ENCODE measurements around the gene ZNF282. TPM values are rescaled to one million over a fixed set of nuclear protein-coding genes. Genes with fewer than 3 reads are reported as not detected.

ZNF282 gene
- total and polyA plus RNA-seq, 5 donors from 2014 or later: 0.83 to 18.6 (median 1.4) TPM

GRCh38 chr7:149218469-149219420, 23.4 kb downstream of the ZNF282 start:
- no peak for DNase-seq
- Histone ChIP-seq H3K27me3 (ENCODE audit: control insufficient read depth, insufficient read depth, low read length) (no peaks in the 10 kb centered on the region), H3K9me3 (ENCODE audit: control insufficient read depth in 2 of 2, low read length in 2 of 2) (no peaks in the 10 kb centered on the region), H3K4me3 (ENCODE audit: low read depth, low read length) (no peak overlapping the region), H3K36me3 (ENCODE audit: control insufficient read depth, insufficient read depth, low read length) (peaks cover 60% of the 10 kb centered on the region), H3K4me1 (ENCODE audit: control insufficient read depth, insufficient read depth, low read length, poor library complexity, severe bottlenecking) (no peaks in the 10 kb centered on the region), H3K27ac (ENCODE audit: insufficient read depth, low read length, poor library complexity, severe bottlenecking) (no peak overlapping the region)
- Mint-ChIP-seq H3K9me3 (peaks cover 0 to 1% (median 0%) of the 10 kb centered on the region in 7 donors), H3K4me1 (peaks cover 0 to 6% (median 2%) of the 10 kb centered on the region in 4 donors), H3K27me3 (no peaks in the 10 kb centered on the region), H3K27ac (peak overlapping the region; percentile 8 to 53 (median 15)), H3K36me3 (peaks cover 40% of the 10 kb centered on the region), H3K4me3 (no peak overlapping the region)
- no peak for ATAC-seq (ENCODE audit: low read depth in 2 of 2)

DNA sequence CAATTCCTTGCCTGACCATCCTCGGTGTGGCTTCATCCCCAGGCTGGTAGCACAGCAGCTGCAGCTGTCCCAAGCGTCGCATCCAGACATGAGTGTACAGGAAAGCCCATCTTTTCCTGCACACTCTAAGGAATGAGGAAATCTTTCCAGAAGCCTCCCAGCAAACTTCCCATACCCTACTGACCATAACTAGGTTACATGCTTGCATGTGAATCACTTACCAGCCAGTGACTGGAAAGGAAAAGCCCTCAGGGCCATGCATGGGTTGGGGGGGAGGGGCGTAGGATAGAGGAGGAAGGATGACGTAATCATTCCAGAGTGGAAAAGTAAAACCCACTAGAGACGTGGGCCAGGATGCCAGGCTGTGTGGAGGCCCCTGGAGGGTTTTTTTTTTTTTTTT, 25.2 kb downstream of the ZNF282 start:
- H3K4me3 ChIP-seq (ENCODE audit: low read depth, low read length): no peak overlapping the region
- ATAC-seq (ENCODE audit: low read depth in 2 of 2): no peak

GRCh38 chr7:149223176-149223575, 27.8 kb downstream of the ZNF282 start:
- Mint-ChIP-seq H3K36me3 (peaks cover 32% of the 10 kb centered on the region), H3K9me3 (peaks cover 0 to 1% (median 0%) of the 10 kb centered on the region in 7 donors), H3K4me3 (no peak overlapping the region), H3K4me1 (peaks cover 0 to 2% (median 0%) of the 10 kb centered on the region in 4 donors), H3K27me3 (no peaks in the 10 kb centered on the region), H3K27ac (no peak overlapping the region)
- H3K27me3 ChIP-seq (ENCODE audit: control insufficient read depth, insufficient read depth, low read length): no peaks in the 10 kb centered on the region
- ATAC-seq (ENCODE audit: low read depth in 2 of 2): no peak
- DNase-seq: no peak
- no peaks in the 10 kb centered on the region for H3K4me1 ChIP-seq (ENCODE audit: control insufficient read depth, insufficient read depth, low read length, poor library complexity, severe bottlenecking)
- no peak overlapping the region for H3K27ac ChIP-seq (ENCODE audit: insufficient read depth, low read length, poor library complexity, severe bottlenecking)
- H3K36me3 ChIP-seq (ENCODE audit: control insufficient read depth, insufficient read depth, low read length): peaks cover 34% of the 10 kb centered on the region
- H3K9me3 ChIP-seq (ENCODE audit: control insufficient read depth in 2 of 2, low read length in 2 of 2): no peaks in the 10 kb centered on the region
- H3K4me3 ChIP-seq (ENCODE audit: low read depth, low read length): no peak overlapping the region

More for the DNA sequence above, 25.2 kb downstream of the ZNF282 start:
- Histone ChIP-seq H3K36me3 (ENCODE audit: control insufficient read depth, insufficient read depth, low read length) (peaks cover 55% of the 10 kb centered on the region), H3K4me1 (ENCODE audit: control insufficient read depth, insufficient read depth, low read length, poor library complexity, severe bottlenecking) (no peaks in the 10 kb centered on the region), H3K27me3 (ENCODE audit: control insufficient read depth, insufficient read depth, low read length) (no peaks in the 10 kb centered on the region), H3K9me3 (ENCODE audit: control insufficient read depth in 2 of 2, low read length in 2 of 2) (no peaks in the 10 kb centered on the region), H3K27ac (ENCODE audit: insufficient read depth, low read length, poor library complexity, severe bottlenecking) (no peak overlapping the region)
- Mint-ChIP-seq H3K9me3 (peaks cover 0 to 1% (median 0%) of the 10 kb centered on the region in 7 donors), H3K27me3 (no peaks in the 10 kb centered on the region), H3K36me3 (peaks cover 38% of the 10 kb centered on the region), H3K4me1 (peaks cover 0 to 6% (median 2%) of the 10 kb centered on the region in 4 donors), H3K4me3 (no peak overlapping the region), H3K27ac (no peak overlapping the region)
- DNase-seq: no peak

GRCh38 chr7:149223761-149224160, 28.4 kb downstream of the ZNF282 start:
- Histone ChIP-seq H3K9me3 (ENCODE audit: control insufficient read depth in 2 of 2, low read length in 2 of 2) (no peaks in the 10 kb centered on the region), H3K27me3 (ENCODE audit: control insufficient read depth, insufficient read depth, low read length) (no peaks in the 10 kb centered on the region), H3K27ac (ENCODE audit: insufficient read depth, low read length, poor library complexity, severe bottlenecking) (no peak overlapping the region), H3K4me1 (ENCODE audit: control insufficient read depth, insufficient read depth, low read length, poor library complexity, severe bottlenecking) (no peaks in the 10 kb centered on the region), H3K36me3 (ENCODE audit: control insufficient read depth, insufficient read depth, low read length) (peaks cover 28% of the 10 kb centered on the region), H3K4me3 (ENCODE audit: low read depth, low read length) (no peak overlapping the region)
- Mint-ChIP-seq H3K9me3 (peaks cover 0 to 1% (median 0%) of the 10 kb centered on the region in 7 donors), H3K36me3 (peaks cover 28% of the 10 kb centered on the region), H3K4me3 (no peak overlapping the region), H3K4me1 (peaks cover 0 to 2% (median 0%) of the 10 kb centered on the region in 4 donors), H3K27me3 (no peaks in the 10 kb centered on the region), H3K27ac (no peak overlapping the region)
- ATAC-seq (ENCODE audit: low read depth in 2 of 2) (no peak), DNase-seq (no peak)

DNA sequence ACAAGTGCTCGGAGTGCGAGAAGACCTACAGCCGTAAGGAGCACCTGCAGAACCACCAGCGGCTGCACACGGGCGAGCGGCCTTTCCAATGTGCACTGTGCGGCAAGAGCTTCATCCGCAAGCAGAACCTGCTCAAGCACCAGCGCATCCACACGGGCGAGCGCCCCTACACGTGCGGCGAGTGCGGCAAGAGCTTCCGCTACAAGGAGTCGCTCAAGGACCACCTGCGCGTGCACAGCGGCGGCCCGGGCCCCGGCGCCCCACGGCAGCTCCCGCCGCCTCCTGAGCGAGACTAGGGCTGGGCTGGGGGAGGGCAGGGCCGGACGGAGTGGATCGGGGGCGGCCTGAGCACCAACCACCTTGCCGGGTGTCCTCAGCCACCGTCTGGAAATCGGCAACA, 29.0 kb downstream of the ZNF282 start:
- Histone ChIP-seq H3K27ac (ENCODE audit: insufficient read depth, low read length, poor library complexity, severe bottlenecking) (no peak overlapping the region), H3K27me3 (ENCODE audit: control insufficient read depth, insufficient read depth, low read length) (no peaks in the 10 kb centered on the region), H3K36me3 (ENCODE audit: control insufficient read depth, insufficient read depth, low read length) (peaks cover 22% of the 10 kb centered on the region), H3K4me3 (ENCODE audit: low read depth, low read length) (no peak overlapping the region), H3K9me3 (ENCODE audit: control insufficient read depth in 2 of 2, low read length in 2 of 2) (no peaks in the 10 kb centered on the region), H3K4me1 (ENCODE audit: control insufficient read depth, insufficient read depth, low read length, poor library complexity, severe bottlenecking) (no peaks in the 10 kb centered on the region)
- H3K4me3 Mint-ChIP-seq: no peak overlapping the region
- no peaks in the 10 kb centered on the region for H3K27me3 Mint-ChIP-seq
- peaks cover 22% of the 10 kb centered on the region for H3K36me3 Mint-ChIP-seq
- H3K4me1 Mint-ChIP-seq: peaks cover 0 to 4% (median 0%) of the 10 kb centered on the region in 4 donors
- H3K27ac Mint-ChIP-seq: no peak overlapping the region
- H3K9me3 Mint-ChIP-seq: peaks cover 0 to 1% (median 0%) of the 10 kb centered on the region in 7 donors
- DNase-seq (no peak), ATAC-seq (ENCODE audit: low read depth in 2 of 2) (no peak)

DNA sequence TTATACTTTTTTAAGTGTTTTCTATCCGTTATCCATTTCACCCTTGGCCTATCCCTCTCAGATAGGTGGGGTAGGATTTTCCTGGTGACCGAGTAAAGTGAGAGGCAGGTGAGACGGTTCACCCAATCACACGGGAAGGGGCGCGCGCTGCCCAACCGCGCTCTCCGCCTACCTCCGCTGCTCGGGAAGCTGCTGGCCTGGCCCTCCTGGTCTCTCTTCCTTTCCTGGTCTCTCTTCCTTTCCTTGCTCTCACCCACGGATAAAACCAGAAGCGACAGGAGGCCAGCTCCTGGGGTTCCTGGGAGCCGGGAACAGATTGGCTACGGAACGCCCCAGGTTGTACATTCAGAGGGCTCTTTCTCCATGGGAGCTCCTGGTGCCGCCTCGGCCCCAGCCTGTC, 29.8 kb downstream of the ZNF282 start:
- Histone ChIP-seq H3K4me3 (ENCODE audit: low read depth, low read length) (no peak overlapping the region), H3K27ac (ENCODE audit: insufficient read depth, low read length, poor library complexity, severe bottlenecking) (no peak overlapping the region), H3K4me1 (ENCODE audit: control insufficient read depth, insufficient read depth, low read length, poor library complexity, severe bottlenecking) (no peaks in the 10 kb centered on the region), H3K9me3 (ENCODE audit: control insufficient read depth in 2 of 2, low read length in 2 of 2) (no peaks in the 10 kb centered on the region), H3K36me3 (ENCODE audit: control insufficient read depth, insufficient read depth, low read length) (peaks cover 21% of the 10 kb centered on the region), H3K27me3 (ENCODE audit: control insufficient read depth, insufficient read depth, low read length) (no peaks in the 10 kb centered on the region)
- Mint-ChIP-seq H3K27ac (no peak overlapping the region), H3K36me3 (peaks cover 17% of the 10 kb centered on the region), H3K4me1 (peaks cover 0 to 4% (median 0%) of the 10 kb centered on the region in 4 donors), H3K9me3 (peaks cover 0 to 1% (median 0%) of the 10 kb centered on the region in 7 donors), H3K27me3 (no peaks in the 10 kb centered on the region), H3K4me3 (no peak overlapping the region)
- DNase-seq (no peak), ATAC-seq (ENCODE audit: low read depth in 2 of 2) (no peak)

GRCh38 chr7:149225656-149226055, 30.3 kb downstream of the ZNF282 start:
- H3K9me3 ChIP-seq (ENCODE audit: control insufficient read depth in 2 of 2, low read length in 2 of 2): no peaks in the 10 kb centered on the region
- H3K4me1 ChIP-seq (ENCODE audit: control insufficient read depth, insufficient read depth, low read length, poor library complexity, severe bottlenecking): no peaks in the 10 kb centered on the region
- H3K36me3 ChIP-seq (ENCODE audit: control insufficient read depth, insufficient read depth, low read length): peaks cover 18% of the 10 kb centered on the region
- ATAC-seq (ENCODE audit: low read depth in 2 of 2): no peak
- H3K27me3 Mint-ChIP-seq: no peaks in the 10 kb centered on the region
- H3K36me3 Mint-ChIP-seq: peaks cover 17% of the 10 kb centered on the region
- no peaks in the 10 kb centered on the region for H3K27me3 ChIP-seq (ENCODE audit: control insufficient read depth, insufficient read depth, low read length)
- peaks cover 0 to 1% (median 0%) of the 10 kb centered on the region in 7 donors for H3K9me3 Mint-ChIP-seq
- no peak overlapping the region for H3K27ac Mint-ChIP-seq
- H3K4me3 Mint-ChIP-seq: no peak overlapping the region
- H3K27ac ChIP-seq (ENCODE audit: insufficient read depth, low read length, poor library complexity, severe bottlenecking): no peak overlapping the region
- no peak for DNase-seq
- H3K4me1 Mint-ChIP-seq: peaks cover 0 to 4% (median 0%) of the 10 kb centered on the region in 4 donors
- no peak overlapping the region for H3K4me3 ChIP-seq (ENCODE audit: low read depth, low read length)
